ENCODE results near the gene CCP110.

- TF ChIP-seq CTCF (IDR thresholded peaks at IDR 0.05) (no peak), POLR2AphosphoS5 (IDR thresholded peaks at IDR 0.05) (no peak)
These were observed 64.9 kb downstream of the CCP110 start for GRCh38 chr16:19588661-19589060.
